Lung (tissue), 12 donors: ENCODE measurements around the gene DISP2. TPM values are rescaled to one million over a fixed set of nuclear protein-coding genes. Genes with fewer than 3 reads are reported as not detected.

Experiments
- ATAC-seq: fragments of 200-7000 bp; cut with Tn5 transposase; one replicate; pipeline ENCODE4 v1.9.1; 2020; ENCODE audit warnings: moderate number of reproducible peaks; ENCODE audit not compliant: insufficient read depth, low FRiP score
- DNase-seq, 3 donors: peaks; one replicate each; pipeline ENCODE4 v3.0.0-alpha.2; 2013 to 2017
- H3K27ac ChIP-seq, 2 donors: one replicate each; pipeline ENCODE4 v1.5.1; 2013; ENCODE audit warnings: mild to moderate bottlenecking in 2 of 2, moderate library complexity in 2 of 2, control low read depth in 1 of 2, inconsistent platforms in 1 of 2, low read depth in 1 of 2, low read length in 1 of 2
- H3K27me3 ChIP-seq, 3 donors: one replicate each; pipeline ENCODE4 v1.5.1; 2013; ENCODE audit warnings: low read length in 2 of 3; ENCODE audit not compliant: control insufficient read depth in 3 of 3, insufficient read depth in 3 of 3
- H3K36me3 ChIP-seq, 4 donors: one replicate each; pipeline ENCODE4 v1.5.1; 2013; ENCODE audit warnings: low read length in 4 of 4, mild to moderate bottlenecking in 1 of 4, moderate library complexity in 1 of 4; ENCODE audit not compliant: control insufficient read depth in 4 of 4, insufficient read depth in 4 of 4
- H3K4me1 ChIP-seq, 5 donors: one replicate each; pipeline ENCODE4 v1.5.1; 2013; ENCODE audit warnings: low read length in 5 of 5, mild to moderate bottlenecking in 2 of 5, moderate library complexity in 1 of 5; ENCODE audit not compliant: control insufficient read depth in 5 of 5, insufficient read depth in 5 of 5
- H3K4me3 ChIP-seq: one replicate; pipeline ENCODE4 v1.5.1; 2013; ENCODE audit warnings: mild to moderate bottlenecking, control low read depth, moderate library complexity
- H3K9ac ChIP-seq, 2 donors: one replicate each; pipeline ENCODE4 v1.5.1; 2013; ENCODE audit warnings: low read length in 2 of 2, control low read depth in 1 of 2; ENCODE audit not compliant: insufficient read depth in 1 of 2
- H3K9me3 ChIP-seq, 4 donors: one replicate each; pipeline ENCODE4 v1.5.1; 2013; ENCODE audit warnings: low read length in 3 of 4, mild to moderate bottlenecking in 1 of 4, moderate library complexity in 1 of 4; ENCODE audit not compliant: control insufficient read depth in 4 of 4, insufficient read depth in 3 of 4
- CTCF ChIP-seq: IDR thresholded peaks from 2 replicates; pipeline ENCODE4 v1.5.1; 2012; ENCODE audit warnings: mild to moderate bottlenecking; ENCODE audit errors: control extremely low read depth, extremely low read depth
- WGBS, 2 donors: extraction: QIAGEN DNeasy Blood & Tissue Kit; methylation state at CpG; one replicate each; pipeline ENCODE4 v1.1.7; 2013; 5-methylcytosine and 5-hydroxymethylcytosine counted together
- polyA plus RNA-seq, 2 donors: library from polyadenylated mRNA; stranded (reverse); fragments of 200-250 nt; gene quantifications; one replicate each; pipeline ENCODE4 v1.2.1, GENCODE V29; 2013
- total RNA-seq, 2 donors: library from RNA; depleted of rRNA in 1 of 2; stranded (reverse); fragments of >200 nt in 1 of 2; gene quantifications; one replicate each; pipeline ENCODE4 v1.2.1, GENCODE V29; 2014 to 2021
- donor health status: control.
- donor health status: control.
- donor health status: Bipolar disorder and iron deficiency.
- donor health status: healthy.
- donor health status: DM: yes; HTN: yes; CAD: no.

The DISP2 gene
- total and polyA plus RNA-seq, 4 donors, result 0.06 to 2.5 (median 0.76) TPM

- peak; percentile 90 for ATAC-seq
- 12 to 14% methylated on average over 73 to 91 of the region's 91 CpGs for WGBS, 2 donors
Measured at GRCh38 chr15:40367686-40368611, 9.9 kb downstream of the DISP2 start.

GRCh38 chr15:40368719-40369473 is 10.9 kb downstream of the DISP2 start:
- no peak for DNase-seq
- Histone ChIP-seq H3K36me3 (no peaks in the 10 kb centered on the region), H3K27me3 (no peaks in the 10 kb centered on the region), H3K4me1 (peaks cover 0 to 13% (median 0%) of the 10 kb centered on the region in 5 donors), H3K4me3 (no peak overlapping the region), H3K9ac (no peak overlapping the region), H3K9me3 (no peaks in the 10 kb centered on the region), H3K27ac (no peak overlapping the region)
- ATAC-seq, result no peak
- 96 to 97% methylated on average over 24 of the region's 24 CpGs for WGBS, 2 donors
- TF ChIP-seq CTCF, result no peak

More at GRCh38 chr15:40367686-40368611, 9.9 kb downstream of the DISP2 start:
- Histone ChIP-seq H3K36me3 (no peaks in the 10 kb centered on the region), H3K9ac (no peak overlapping the region), H3K4me3 (no peak overlapping the region), H3K27me3 (no peaks in the 10 kb centered on the region), H3K27ac (peak overlapping the region; percentile 47 to 78), H3K9me3 (no peaks in the 10 kb centered on the region), H3K4me1 (peaks cover 0 to 13% (median 0%) of the 10 kb centered on the region in 5 donors)
- TF ChIP-seq CTCF, result peak; percentile 88
- DNase-seq, result peak; percentile 84 to 92 (median 89)

- H3K4me1 ChIP-seq, result peaks cover 0 to 13% (median 0%) of the 10 kb centered on the region in 5 donors
- H3K27ac ChIP-seq, result no peak overlapping the region
- TF ChIP-seq CTCF, result no peak
- H3K27me3 ChIP-seq, result no peaks in the 10 kb centered on the region
- 94 to 96% methylated on average over 7 to 10 of the region's 10 CpGs for WGBS, 2 donors
- H3K9me3 ChIP-seq, result no peaks in the 10 kb centered on the region
- H3K9ac ChIP-seq, result no peak overlapping the region
- H3K36me3 ChIP-seq, result no peaks in the 10 kb centered on the region
- DNase-seq, result no peak
- ATAC-seq, result no peak
- no peak overlapping the region for H3K4me3 ChIP-seq
Measured at GRCh38 chr15:40369474-40369869, 11.5 kb downstream of the DISP2 start.
